Liver (tissue), 9 donors: ENCODE measurements around the gene TSGA10IP. TPM values are rescaled to one million over a fixed set of nuclear protein-coding genes. Genes with fewer than 3 reads are reported as not detected.

Source experiments
- DNase-seq: peaks from one replicate; pipeline ENCODE4 v3.0.0-alpha.2; 2017; ENCODE audit warnings: low spot score
- H3K27ac ChIP-seq, 2 donors: one replicate each; pipeline ENCODE4 v1.7.0; 2013; ENCODE audit warnings: inconsistent platforms in 2 of 2, low read length in 2 of 2, control low read depth in 1 of 2, low read depth in 1 of 2, mild to moderate bottlenecking in 1 of 2
- H3K27me3 ChIP-seq, 4 donors: one replicate each; pipeline versions ENCODE4 v1.6.1 to v1.7.0; 2013; ENCODE audit warnings: low read length in 3 of 4, inconsistent platforms in 1 of 4, mild to moderate bottlenecking in 1 of 4, moderate library complexity in 1 of 4; ENCODE audit not compliant: control insufficient read depth in 4 of 4, insufficient read depth in 4 of 4
- H3K36me3 ChIP-seq, 4 donors: one replicate each; pipeline versions ENCODE4 v1.6.1 to v1.7.0; 2013; ENCODE audit warnings: low read length in 3 of 4, mild to moderate bottlenecking in 3 of 4, low read depth in 1 of 4, moderate library complexity in 1 of 4; ENCODE audit not compliant: control insufficient read depth in 4 of 4, insufficient read depth in 3 of 4
- H3K4me1 ChIP-seq, 4 donors: one replicate each; pipeline versions ENCODE4 v1.6.1 to v1.7.0; 2013; ENCODE audit warnings: low read length in 3 of 4, mild to moderate bottlenecking in 3 of 4, moderate library complexity in 1 of 4; ENCODE audit not compliant: control insufficient read depth in 4 of 4, insufficient read depth in 4 of 4
- H3K4me3 ChIP-seq, 3 donors: one replicate each; pipeline versions ENCODE4 v1.6.1 to v1.7.0; 2013; ENCODE audit warnings: low read length in 3 of 3, control low read depth in 1 of 3, low read depth in 1 of 3, mild to moderate bottlenecking in 1 of 3
- H3K9ac ChIP-seq, 2 donors: one replicate each; pipeline ENCODE4 v1.7.0; 2013; ENCODE audit warnings: low read length in 2 of 2, mild to moderate bottlenecking in 2 of 2, moderate library complexity in 2 of 2, control low read depth in 1 of 2, low read depth in 1 of 2
- H3K9me3 ChIP-seq, 4 donors: one replicate each; pipeline versions ENCODE4 v1.6.1 to v1.7.0; 2013; ENCODE audit warnings: low read length in 3 of 4; ENCODE audit not compliant: control insufficient read depth in 4 of 4
- EGR1 ChIP-seq, 2 donors: IDR thresholded peaks; 2 replicates each; pipeline ENCODE4 v1.6.1; 2016 to 2018; ENCODE audit warnings: antibody characterized with exemption in 2 of 2, low read depth in 2 of 2
- FOXA1 ChIP-seq: IDR thresholded peaks from 2 replicates; pipeline ENCODE4 v1.6.1; 2016; ENCODE audit warnings: antibody characterized with exemption
- FOXA2 ChIP-seq: IDR thresholded peaks from 2 replicates; pipeline ENCODE4 v1.6.1; 2016; ENCODE audit warnings: antibody characterized with exemption
- GABPA ChIP-seq, 2 donors: IDR thresholded peaks in 1 of 2; conservative IDR thresholded peaks in 1 of 2; 2 replicates each; pipeline ENCODE4 v1.6.1; 2016; ENCODE audit warnings: antibody characterized with exemption in 2 of 2, mild to moderate bottlenecking in 1 of 2, moderate library complexity in 1 of 2
- HNF4A ChIP-seq, 2 donors: conservative IDR thresholded peaks; 2 replicates each; pipeline ENCODE4 v1.6.1; 2016; ENCODE audit warnings: antibody characterized with exemption in 2 of 2, mild to moderate bottlenecking in 2 of 2
- HNF4G ChIP-seq: IDR thresholded peaks from 2 replicates; pipeline ENCODE4 v1.6.1; 2016; ENCODE audit warnings: antibody characterized with exemption
- JUND ChIP-seq, 2 donors: IDR thresholded peaks; 2 replicates each; pipeline ENCODE4 v1.6.1; 2016; ENCODE audit warnings: antibody characterized with exemption in 2 of 2
- NR2F2 ChIP-seq: IDR thresholded peaks from 2 replicates; pipeline ENCODE4 v1.6.1; 2016; ENCODE audit warnings: antibody characterized with exemption
- RAD21 ChIP-seq, 2 donors: IDR thresholded peaks; 2 replicates each; pipeline ENCODE4 v1.6.1; 2016; ENCODE audit warnings: antibody characterized with exemption in 2 of 2, mild to moderate bottlenecking in 2 of 2
- RXRA ChIP-seq, 2 donors: IDR thresholded peaks; 2 replicates each; pipeline ENCODE4 v1.6.1; 2017 to 2018; ENCODE audit warnings: antibody characterized with exemption in 2 of 2, mild to moderate bottlenecking in 1 of 2
- SP1 ChIP-seq: IDR thresholded peaks from 2 replicates; pipeline ENCODE4 v1.6.1; 2018; ENCODE audit warnings: antibody characterized with exemption, mild to moderate bottlenecking
- TAF1 ChIP-seq: conservative IDR thresholded peaks from 2 replicates; pipeline ENCODE4 v1.6.1; 2016; ENCODE audit warnings: antibody characterized with exemption, mild to moderate bottlenecking
- YY1 ChIP-seq: IDR thresholded peaks from 2 replicates; pipeline ENCODE4 v1.6.1; 2016; ENCODE audit warnings: antibody characterized with exemption, mild to moderate bottlenecking
- WGBS: extraction: QIAGEN DNeasy Blood & Tissue Kit; methylation state at CpG from one replicate; pipeline ENCODE4 v1.1.7; 2013; 5-methylcytosine and 5-hydroxymethylcytosine counted together
- polyA plus RNA-seq, 2 donors: library from polyadenylated mRNA; stranded (reverse) in 1 of 2; unstranded in 1 of 2; fragments of 200-250 nt in 1 of 2; fragments of >200 nt in 1 of 2; fragmentation: Nextera tagmentation in 1 of 2; extraction: Ambion mirVana in 1 of 2; gene quantifications; one replicate each; pipeline versions ENCODE4 v1.2.1 to v1.2.3, GENCODE V29; 2013 to 2015
- total RNA-seq, 2 donors: library from RNA; depleted of rRNA; stranded (reverse); fragments of >200 nt; gene quantifications; one replicate each; pipeline ENCODE4 v1.2.3, GENCODE V29; 2014
- TF ChIP-seq, protein P1 (sequence below): IDR thresholded peaks from 2 replicates; pipeline ENCODE4 v1.6.1; 2016; ENCODE audit warnings: antibody characterized with exemption
- TF ChIP-seq, protein P2 (sequence below): fragments of 150-350 bp; IDR thresholded peaks from 2 replicates; pipeline ENCODE4 v1.5.1; 2017; ENCODE audit warnings: improper control_type of control experiment, low read depth, low read length; ENCODE audit not compliant: missing input control
- TF ChIP-seq, protein P3 (sequence below): IDR thresholded peaks from 2 replicates; pipeline ENCODE4 v1.6.1; 2016; ENCODE audit warnings: antibody characterized with exemption
- TF ChIP-seq, protein P4 (sequence below): IDR thresholded peaks from 2 replicates; pipeline ENCODE4 v1.6.1; 2016; ENCODE audit warnings: antibody characterized with exemption, mild to moderate bottlenecking
- TF ChIP-seq, protein P5 (sequence below): IDR thresholded peaks from 2 replicates; pipeline ENCODE4 v1.6.1; 2016; ENCODE audit warnings: antibody characterized with exemption
- donor health status: healthy.
- donor health status: healthy.
- donor health status: healthy.
- donor health status: healthy.
- donor health status: healthy.

TSGA10IP gene
- total and polyA plus RNA-seq, 4 donors = 0.02 TPM; not detected in 3

DNA sequence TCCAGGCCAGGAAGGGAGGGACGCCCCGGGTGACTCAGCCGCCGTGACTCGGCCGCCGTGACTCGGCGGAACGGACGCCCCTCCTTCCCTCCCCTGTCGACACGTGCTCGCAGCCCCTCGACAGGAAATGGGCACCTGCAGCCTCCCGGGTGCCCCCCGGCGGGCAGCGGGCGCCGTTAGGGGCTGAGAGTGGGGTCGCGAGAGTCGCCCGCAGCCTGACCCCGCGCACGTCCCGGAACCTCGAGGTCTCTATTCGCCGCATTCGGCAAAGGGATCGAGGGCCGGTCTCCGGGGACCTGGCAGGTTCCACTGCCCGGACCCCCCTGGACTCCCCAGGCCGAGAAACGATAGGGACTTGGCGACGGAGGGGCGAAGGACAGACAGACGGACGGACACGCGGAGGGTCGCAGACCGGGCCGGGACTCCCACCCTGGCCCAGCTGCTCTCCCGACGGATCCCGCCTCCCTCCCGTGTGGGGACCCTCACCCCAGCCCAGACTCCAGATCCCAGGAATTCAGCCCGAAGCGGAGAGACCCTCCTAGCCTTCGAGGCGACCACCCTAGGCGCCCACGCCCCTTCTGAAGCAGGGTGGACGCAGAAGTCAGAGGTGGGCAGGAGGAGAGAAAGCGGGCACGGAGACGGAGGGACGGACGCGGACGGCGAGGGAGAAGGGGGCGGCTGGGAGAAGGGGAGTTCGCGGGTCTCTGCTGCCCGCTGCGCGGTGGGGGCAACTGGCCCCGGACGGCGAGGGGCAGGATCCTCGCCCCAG is 45.7 kb upstream of the TSGA10IP start:
- no peaks in the 10 kb centered on the region for H3K27me3 ChIP-seq
- no peak overlapping the region for H3K27ac ChIP-seq
- peaks cover 0 to 1% (median 0%) of the 10 kb centered on the region in 4 donors for H3K36me3 ChIP-seq

More for the DNA sequence above, 45.7 kb upstream of the TSGA10IP start:
- no peak for DNase-seq
- TF ChIP-seq HNF4A (conservative IDR thresholded peaks at IDR 0.05) = no peak
- TF ChIP-seq RAD21 (IDR thresholded peaks at IDR 0.05) = no peak
- TF ChIP-seq, protein P1, sequence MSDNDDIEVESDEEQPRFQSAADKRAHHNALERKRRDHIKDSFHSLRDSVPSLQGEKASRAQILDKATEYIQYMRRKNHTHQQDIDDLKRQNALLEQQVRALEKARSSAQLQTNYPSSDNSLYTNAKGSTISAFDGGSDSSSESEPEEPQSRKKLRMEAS = no peak
- TF ChIP-seq TAF1 = no peak
- TF ChIP-seq, protein P2, sequence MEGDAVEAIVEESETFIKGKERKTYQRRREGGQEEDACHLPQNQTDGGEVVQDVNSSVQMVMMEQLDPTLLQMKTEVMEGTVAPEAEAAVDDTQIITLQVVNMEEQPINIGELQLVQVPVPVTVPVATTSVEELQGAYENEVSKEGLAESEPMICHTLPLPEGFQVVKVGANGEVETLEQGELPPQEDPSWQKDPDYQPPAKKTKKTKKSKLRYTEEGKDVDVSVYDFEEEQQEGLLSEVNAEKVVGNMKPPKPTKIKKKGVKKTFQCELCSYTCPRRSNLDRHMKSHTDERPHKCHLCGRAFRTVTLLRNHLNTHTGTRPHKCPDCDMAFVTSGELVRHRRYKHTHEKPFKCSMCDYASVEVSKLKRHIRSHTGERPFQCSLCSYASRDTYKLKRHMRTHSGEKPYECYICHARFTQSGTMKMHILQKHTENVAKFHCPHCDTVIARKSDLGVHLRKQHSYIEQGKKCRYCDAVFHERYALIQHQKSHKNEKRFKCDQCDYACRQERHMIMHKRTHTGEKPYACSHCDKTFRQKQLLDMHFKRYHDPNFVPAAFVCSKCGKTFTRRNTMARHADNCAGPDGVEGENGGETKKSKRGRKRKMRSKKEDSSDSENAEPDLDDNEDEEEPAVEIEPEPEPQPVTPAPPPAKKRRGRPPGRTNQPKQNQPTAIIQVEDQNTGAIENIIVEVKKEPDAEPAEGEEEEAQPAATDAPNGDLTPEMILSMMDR = no peak
- TF ChIP-seq, protein P3, sequence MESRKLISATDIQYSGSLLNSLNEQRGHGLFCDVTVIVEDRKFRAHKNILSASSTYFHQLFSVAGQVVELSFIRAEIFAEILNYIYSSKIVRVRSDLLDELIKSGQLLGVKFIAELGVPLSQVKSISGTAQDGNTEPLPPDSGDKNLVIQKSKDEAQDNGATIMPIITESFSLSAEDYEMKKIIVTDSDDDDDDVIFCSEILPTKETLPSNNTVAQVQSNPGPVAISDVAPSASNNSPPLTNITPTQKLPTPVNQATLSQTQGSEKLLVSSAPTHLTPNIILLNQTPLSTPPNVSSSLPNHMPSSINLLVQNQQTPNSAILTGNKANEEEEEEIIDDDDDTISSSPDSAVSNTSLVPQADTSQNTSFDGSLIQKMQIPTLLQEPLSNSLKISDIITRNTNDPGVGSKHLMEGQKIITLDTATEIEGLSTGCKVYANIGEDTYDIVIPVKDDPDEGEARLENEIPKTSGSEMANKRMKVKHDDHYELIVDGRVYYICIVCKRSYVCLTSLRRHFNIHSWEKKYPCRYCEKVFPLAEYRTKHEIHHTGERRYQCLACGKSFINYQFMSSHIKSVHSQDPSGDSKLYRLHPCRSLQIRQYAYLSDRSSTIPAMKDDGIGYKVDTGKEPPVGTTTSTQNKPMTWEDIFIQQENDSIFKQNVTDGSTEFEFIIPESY = no peak
- no peak for TF ChIP-seq GABPA (IDR thresholded peaks at IDR 0.05 in 1 of 2, conservative IDR thresholded peaks at IDR 0.05 in 1 of 2)
- TF ChIP-seq NR2F2 = no peak
- TF ChIP-seq, protein P4, sequence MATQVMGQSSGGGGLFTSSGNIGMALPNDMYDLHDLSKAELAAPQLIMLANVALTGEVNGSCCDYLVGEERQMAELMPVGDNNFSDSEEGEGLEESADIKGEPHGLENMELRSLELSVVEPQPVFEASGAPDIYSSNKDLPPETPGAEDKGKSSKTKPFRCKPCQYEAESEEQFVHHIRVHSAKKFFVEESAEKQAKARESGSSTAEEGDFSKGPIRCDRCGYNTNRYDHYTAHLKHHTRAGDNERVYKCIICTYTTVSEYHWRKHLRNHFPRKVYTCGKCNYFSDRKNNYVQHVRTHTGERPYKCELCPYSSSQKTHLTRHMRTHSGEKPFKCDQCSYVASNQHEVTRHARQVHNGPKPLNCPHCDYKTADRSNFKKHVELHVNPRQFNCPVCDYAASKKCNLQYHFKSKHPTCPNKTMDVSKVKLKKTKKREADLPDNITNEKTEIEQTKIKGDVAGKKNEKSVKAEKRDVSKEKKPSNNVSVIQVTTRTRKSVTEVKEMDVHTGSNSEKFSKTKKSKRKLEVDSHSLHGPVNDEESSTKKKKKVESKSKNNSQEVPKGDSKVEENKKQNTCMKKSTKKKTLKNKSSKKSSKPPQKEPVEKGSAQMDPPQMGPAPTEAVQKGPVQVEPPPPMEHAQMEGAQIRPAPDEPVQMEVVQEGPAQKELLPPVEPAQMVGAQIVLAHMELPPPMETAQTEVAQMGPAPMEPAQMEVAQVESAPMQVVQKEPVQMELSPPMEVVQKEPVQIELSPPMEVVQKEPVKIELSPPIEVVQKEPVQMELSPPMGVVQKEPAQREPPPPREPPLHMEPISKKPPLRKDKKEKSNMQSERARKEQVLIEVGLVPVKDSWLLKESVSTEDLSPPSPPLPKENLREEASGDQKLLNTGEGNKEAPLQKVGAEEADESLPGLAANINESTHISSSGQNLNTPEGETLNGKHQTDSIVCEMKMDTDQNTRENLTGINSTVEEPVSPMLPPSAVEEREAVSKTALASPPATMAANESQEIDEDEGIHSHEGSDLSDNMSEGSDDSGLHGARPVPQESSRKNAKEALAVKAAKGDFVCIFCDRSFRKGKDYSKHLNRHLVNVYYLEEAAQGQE = no peak
- no peak for TF ChIP-seq YY1
- no peak for TF ChIP-seq HNF4G
- no peak for TF ChIP-seq FOXA1
- no peak for TF ChIP-seq RXRA (IDR thresholded peaks at IDR 0.05)
- TF ChIP-seq FOXA2 = no peak
- no peak for TF ChIP-seq SP1
- TF ChIP-seq, protein P5, sequence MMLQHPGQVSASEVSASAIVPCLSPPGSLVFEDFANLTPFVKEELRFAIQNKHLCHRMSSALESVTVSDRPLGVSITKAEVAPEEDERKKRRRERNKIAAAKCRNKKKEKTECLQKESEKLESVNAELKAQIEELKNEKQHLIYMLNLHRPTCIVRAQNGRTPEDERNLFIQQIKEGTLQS = no peak
- no peak for TF ChIP-seq JUND (IDR thresholded peaks at IDR 0.05)
- no peak for TF ChIP-seq EGR1 (IDR thresholded peaks at IDR 0.05; ENCODE audit: low read depth in 2 of 2)
- Histone ChIP-seq H3K9me3 (no peaks in the 10 kb centered on the region), H3K9ac (peak overlapping the region in 1 of 2 donors; percentile 50), H3K4me3 (peak overlapping the region; percentile 1 to 47 (median 44)), H3K4me1 (peaks cover 0 to 16% (median 10%) of the 10 kb centered on the region in 4 donors)
- WGBS = 5% methylated on average over 78 of the region's 78 CpGs
